K562 treated with DMSO at 1 percent for 24 hours (cell line): ENCODE results near the gene SEC62. TPM values are rescaled to one million over a fixed set of nuclear protein-coding genes. Genes with fewer than 3 reads are reported as not detected.

Experiments
- total RNA-seq: library from RNA; unstranded; fragments of 300-600 nt; gene quantifications from 2 replicates; pipeline ENCODE4 v1.2.3, GENCODE V29; 2022; ENCODE audit warnings: low read depth; ENCODE audit not compliant: insufficient read depth

Gene SEC62
- total RNA-seq = 31.5 and 37.1 TPM in 2 replicates

GRCh38 chr3:169966428-169966950 is at the start of gene SEC62:
SEC62 (plus strand) TSS chr3:169966807; CDS start chr3:169966823, 16 bp downstream.

GRCh38 chr3:170037463-170038433 is 71.1 kb downstream of the SEC62 start, which contains the start of gene GPR160:
GPR160 (plus strand) TSS chr3:170037995; CDS start chr3:170083973, 45,978 bp downstream.

Other genes with a start within 250 kb of the SEC62 start
- gene TERC, start 201.7 kb upstream of the SEC62 start, total RNA-seq = not detected in 2 replicates
- not detected in 2 replicates for gene ACTRT3, start 197.2 kb upstream of the SEC62 start, total RNA-seq
- gene MYNN, start 193.4 kb upstream of the SEC62 start, total RNA-seq = 6.9 and 9.1 TPM in 2 replicates
- not detected in 2 replicates for gene LRRIQ4, start 153.9 kb upstream of the SEC62 start, total RNA-seq
- not detected in 2 replicates for gene LRRC34, start 153.9 kb upstream of the SEC62 start, total RNA-seq
- gene LRRC31, start 96.9 kb upstream of the SEC62 start, total RNA-seq = not detected in 2 replicates
- gene SAMD7, start 55.2 kb upstream of the SEC62 start, total RNA-seq = not detected in 2 replicates
- 7.6 and 10.0 TPM in 2 replicates for gene GPR160, start 71.2 kb downstream of the SEC62 start, total RNA-seq
- 12.8 and 12.9 TPM in 2 replicates for gene PHC3, start 214.9 kb downstream of the SEC62 start, total RNA-seq